Measurements from ENCODE around the gene PITRM1.

The PITRM1 gene

GRCh38 chr10:3127921-3128320 lies 44.7 kb downstream of the PITRM1 start:
- H3K27ac ChIP-seq (replicated peaks): no peak overlapping the region
- DNase-seq (ENCODE audit: low read depth in 1 of 2, low spot score in 1 of 2): no peak
- no peak for TF ChIP-seq CTCF (IDR thresholded peaks at IDR 0.05; ENCODE audit: insufficient read depth, low read length)
- no peak for TF ChIP-seq SPI1 (IDR thresholded peaks at IDR 0.05; ENCODE audit: borderline replicate concordance, low read depth)
- H3K27me3 ChIP-seq (ENCODE audit: insufficient read depth, poor library complexity, severe bottlenecking): no peaks in the 10 kb centered on the region
- no peak overlapping the region for H3K4me3 ChIP-seq (replicated peaks; ENCODE audit: insufficient read depth, low read length)

GRCh38 chr10:3126741-3127346 lies 45.7 kb downstream of the PITRM1 start:
- Histone ChIP-seq H3K27ac (replicated peaks) (no peak overlapping the region), H3K27me3 (ENCODE audit: insufficient read depth, poor library complexity, severe bottlenecking) (no peaks in the 10 kb centered on the region), H3K4me3 (replicated peaks; ENCODE audit: insufficient read depth, low read length) (no peak overlapping the region)
- no peak for DNase-seq (ENCODE audit: low read depth in 1 of 2, low spot score in 1 of 2)
- no peak for TF ChIP-seq REST (IDR thresholded peaks at IDR 0.05; ENCODE audit: insufficient replicate concordance, low read depth)
- no peak for TF ChIP-seq GABPA (IDR thresholded peaks at IDR 0.05; ENCODE audit: low read depth)
- TF ChIP-seq POLR2AphosphoS5 (IDR thresholded peaks at IDR 0.05; ENCODE audit: low read depth): no peak
- TF ChIP-seq CTCF (IDR thresholded peaks at IDR 0.05; ENCODE audit: insufficient read depth, low read length): no peak
- no peak for TF ChIP-seq SPI1 (IDR thresholded peaks at IDR 0.05; ENCODE audit: borderline replicate concordance, low read depth)

GRCh38 chr10:3126249-3126648 lies 46.3 kb downstream of the PITRM1 start:
- no peak for TF ChIP-seq SPI1 (IDR thresholded peaks at IDR 0.05; ENCODE audit: borderline replicate concordance, low read depth)
- no peak for TF ChIP-seq CTCF (IDR thresholded peaks at IDR 0.05; ENCODE audit: insufficient read depth, low read length)
- TF ChIP-seq POLR2AphosphoS5 (IDR thresholded peaks at IDR 0.05; ENCODE audit: low read depth): no peak
- no peak for TF ChIP-seq REST (IDR thresholded peaks at IDR 0.05; ENCODE audit: insufficient replicate concordance, low read depth)
- TF ChIP-seq GABPA (IDR thresholded peaks at IDR 0.05; ENCODE audit: low read depth): no peak
- no peak for DNase-seq (ENCODE audit: low read depth in 1 of 2, low spot score in 1 of 2)
- Histone ChIP-seq H3K27ac (replicated peaks) (no peak overlapping the region), H3K27me3 (ENCODE audit: insufficient read depth, poor library complexity, severe bottlenecking) (no peaks in the 10 kb centered on the region), H3K4me3 (replicated peaks; ENCODE audit: insufficient read depth, low read length) (no peak overlapping the region)
